ENCODE data around the gene MAX.
A peak's percentile ranks its signal among the peaks of the same experiment; 100 is the strongest.
"Not testable (repeated sequence)": the region's sequence is repeated elsewhere in the genome, so short reads cannot be mapped to it uniquely, and the experiment has no call there.

Gene MAX

GRCh38 chr14:65103150-65103760 is 938 bp upstream of the MAX start:
- peak; percentile 14 for DNase-seq

GRCh38 chr14:65101631-65102440 is 481 bp downstream of the MAX start:
- no peak for DNase-seq

- peak; percentile 33 for DNase-seq
Observed at GRCh38 chr14:65100922-65101541, 1.3 kb downstream of the MAX start.

GRCh38 chr14:65098586-65098985 is 3.7 kb downstream of the MAX start:
- DNase-seq: peak; percentile 87

- no peak for DNase-seq
Observed at GRCh38 chr14:65096323-65097089, 5.8 kb downstream of the MAX start.

GRCh38 chr14:65095633-65096205 is 6.6 kb downstream of the MAX start:
- DNase-seq: no peak

GRCh38 chr14:65092349-65092748 is 10.0 kb downstream of the MAX start:
- DNase-seq: no peak

- DNase-seq: not testable (repeated sequence)
Observed at GRCh38 chr14:65087835-65088234, 14.5 kb downstream of the MAX start.

GRCh38 chr14:65086686-65087085 is 15.6 kb downstream of the MAX start:
- DNase-seq: not testable (repeated sequence)

- DNase-seq: peak; percentile 34
Observed at GRCh38 chr14:65084554-65085505, 17.5 kb downstream of the MAX start.

GRCh38 chr14:65082930-65083329 is 19.4 kb downstream of the MAX start:
- no peak for DNase-seq

GRCh38 chr14:65080960-65081747 is 21.2 kb downstream of the MAX start:
- DNase-seq: peak; percentile 87

GRCh38 chr14:65079768-65080167 is 22.5 kb downstream of the MAX start:
- peak; percentile 27 for DNase-seq

GRCh38 chr14:65079201-65079600 is 23.1 kb downstream of the MAX start:
- peak; percentile 54 for DNase-seq

- DNase-seq: no peak
Observed at GRCh38 chr14:65077318-65077717, 25.0 kb downstream of the MAX start.

- DNase-seq: peak; percentile 55
Observed at GRCh38 chr14:65075628-65076325, 26.5 kb downstream of the MAX start.

GRCh38 chr14:65074449-65075150 is 27.7 kb downstream of the MAX start:
- DNase-seq: peak; percentile 71

- no peak for DNase-seq
Observed at GRCh38 chr14:65073605-65074201, 28.6 kb downstream of the MAX start.

GRCh38 chr14:65072937-65073336 is 29.4 kb downstream of the MAX start:
- no peak for DNase-seq
